ENCODE data around the gene FALEC. TPM values are rescaled to one million over a fixed set of nuclear protein-coding genes. Genes with fewer than 3 reads are reported as not detected.
A peak's percentile ranks its signal among the peaks of the same experiment; 100 is the strongest.

Gene FALEC
- polyA plus RNA-seq, 3 donors from 2014 or later: not detected

GRCh38 chr1:150486966-150487762 lies 28.4 kb upstream of the FALEC start, which contains the start of gene TARS2:
TARS2 (plus strand) TSS chr1:150487419; CDS start chr1:150487451, 32 bp downstream.
- peak; percentile 96 to 97 (median 96) for DNase-seq
- Mint-ChIP-seq H3K36me3 (peaks cover 5 to 19% (median 19%) of the 10 kb centered on the region in 3 donors), H3K27me3 (ENCODE audit: low read depth in 3 of 3) (peaks cover 0 to 6% (median 2%) of the 10 kb centered on the region in 3 donors), H3K27ac (peak within 1 kb of the TSS; percentile 90 to 98 (median 96)), H3K9me3 (no peaks in the 10 kb centered on the region), H3K4me3 (peak within 1 kb of the TSS; percentile 94 to 99 (median 96)), H3K4me1 (peaks cover 17 to 28% of the 10 kb centered on the region in 2 donors)

- Mint-ChIP-seq H3K27ac (peak overlapping the region; percentile 90 to 98 (median 96)), H3K9me3 (no peaks in the 10 kb centered on the region), H3K4me3 (peak overlapping the region; percentile 94 to 99 (median 96)), H3K36me3 (peaks cover 5 to 22% (median 19%) of the 10 kb centered on the region in 3 donors), H3K27me3 (ENCODE audit: low read depth in 3 of 3) (peaks cover 0 to 6% (median 2%) of the 10 kb centered on the region in 3 donors), H3K4me1 (peaks cover 17 to 28% of the 10 kb centered on the region in 2 donors)
- peak in 1 of 3 donors; percentile 4 for DNase-seq
Measured at GRCh38 chr1:150487763-150488115, 27.8 kb upstream of the FALEC start.

GRCh38 chr1:150493175-150493574 lies 22.4 kb upstream of the FALEC start:
- H3K4me1 Mint-ChIP-seq: peaks cover 4 to 13% of the 10 kb centered on the region in 2 donors
- peaks cover 21 to 37% (median 26%) of the 10 kb centered on the region in 3 donors for H3K36me3 Mint-ChIP-seq
- no peak overlapping the region for H3K4me3 Mint-ChIP-seq
- no peaks in the 10 kb centered on the region for H3K9me3 Mint-ChIP-seq
- H3K27ac Mint-ChIP-seq: no peak overlapping the region
- H3K27me3 Mint-ChIP-seq (ENCODE audit: low read depth in 3 of 3): peaks cover 0 to 2% (median 0%) of the 10 kb centered on the region in 3 donors
- DNase-seq: no peak

DNA sequence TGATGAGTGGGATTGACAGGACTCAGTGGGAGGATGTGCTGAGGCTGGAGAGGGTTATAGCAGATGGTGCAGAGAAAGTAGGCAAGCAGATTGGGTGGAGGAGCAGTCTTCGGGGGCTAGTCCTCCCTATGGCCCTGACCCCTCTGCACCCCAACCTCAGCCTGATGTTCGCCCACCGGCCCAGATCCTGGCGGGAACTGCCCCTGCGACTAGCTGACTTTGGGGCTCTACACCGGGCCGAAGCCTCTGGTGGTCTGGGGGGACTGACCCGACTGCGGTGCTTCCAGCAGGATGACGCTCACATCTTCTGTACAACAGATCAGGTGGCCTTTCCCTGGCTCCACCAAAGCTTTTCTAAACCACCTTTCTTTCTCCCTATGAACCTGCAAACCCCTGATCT lies 17.2 kb upstream of the FALEC start:
- H3K27ac Mint-ChIP-seq: no peak overlapping the region
- no peak overlapping the region for H3K4me3 Mint-ChIP-seq
- no peaks in the 10 kb centered on the region for H3K4me1 Mint-ChIP-seq
- peaks cover 0 to 2% (median 0%) of the 10 kb centered on the region in 3 donors for H3K27me3 Mint-ChIP-seq (ENCODE audit: low read depth in 3 of 3)
- DNase-seq: no peak
- peaks cover 24 to 42% (median 26%) of the 10 kb centered on the region in 3 donors for H3K36me3 Mint-ChIP-seq
- H3K9me3 Mint-ChIP-seq: no peaks in the 10 kb centered on the region

DNA sequence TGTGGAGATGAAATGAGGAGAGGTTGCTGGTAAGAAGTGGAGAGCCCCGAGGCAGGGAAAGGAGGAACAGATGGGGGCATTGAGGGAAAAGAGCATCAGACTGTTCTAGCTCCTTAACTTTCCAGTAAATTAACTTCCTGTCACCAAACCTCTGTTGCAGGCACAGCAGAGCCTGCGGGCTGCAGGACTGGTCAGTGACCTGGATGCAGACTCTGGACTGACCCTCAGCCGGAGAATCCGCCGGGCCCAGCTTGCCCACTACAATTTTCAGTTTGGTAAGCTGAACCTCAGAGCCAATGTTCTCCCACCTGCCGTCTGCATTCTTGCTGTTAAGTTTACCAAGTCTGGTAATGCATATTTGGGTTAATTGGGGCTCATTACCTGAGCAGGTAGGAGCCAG lies 10.1 kb upstream of the FALEC start:
- H3K9me3 Mint-ChIP-seq: no peaks in the 10 kb centered on the region
- peak overlapping the region in 1 of 6 donors; percentile 5 for H3K27ac Mint-ChIP-seq
- H3K27me3 Mint-ChIP-seq (ENCODE audit: low read depth in 3 of 3): peaks cover 0 to 2% (median 0%) of the 10 kb centered on the region in 3 donors
- DNase-seq: no peak
- H3K4me3 Mint-ChIP-seq: no peak overlapping the region
- H3K36me3 Mint-ChIP-seq: peaks cover 13 to 32% (median 15%) of the 10 kb centered on the region in 3 donors
- no peaks in the 10 kb centered on the region for H3K4me1 Mint-ChIP-seq

GRCh38 chr1:150507912-150508864 lies 7.4 kb upstream of the FALEC start, which contains the start of gene ECM1:
ECM1 (plus strand) TSS chr1:150508109; CDS start chr1:150508210, 101 bp downstream.
- H3K27ac Mint-ChIP-seq: peak within 1 kb of the TSS in 2 of 6 donors; percentile 12 to 31
- H3K4me3 Mint-ChIP-seq: no peak within 1 kb of the TSS
- peaks cover 0 to 2% (median 0%) of the 10 kb centered on the region in 3 donors for H3K27me3 Mint-ChIP-seq (ENCODE audit: low read depth in 3 of 3)
- no peak for DNase-seq
- no peaks in the 10 kb centered on the region for H3K4me1 Mint-ChIP-seq
- H3K36me3 Mint-ChIP-seq: peaks cover 7 to 23% (median 8%) of the 10 kb centered on the region in 3 donors
- H3K9me3 Mint-ChIP-seq: no peaks in the 10 kb centered on the region

GRCh38 chr1:150508982-150509381 lies 6.6 kb upstream of the FALEC start:
- H3K27ac Mint-ChIP-seq: no peak overlapping the region
- H3K4me3 Mint-ChIP-seq: no peak overlapping the region
- no peaks in the 10 kb centered on the region for H3K9me3 Mint-ChIP-seq

DNA sequence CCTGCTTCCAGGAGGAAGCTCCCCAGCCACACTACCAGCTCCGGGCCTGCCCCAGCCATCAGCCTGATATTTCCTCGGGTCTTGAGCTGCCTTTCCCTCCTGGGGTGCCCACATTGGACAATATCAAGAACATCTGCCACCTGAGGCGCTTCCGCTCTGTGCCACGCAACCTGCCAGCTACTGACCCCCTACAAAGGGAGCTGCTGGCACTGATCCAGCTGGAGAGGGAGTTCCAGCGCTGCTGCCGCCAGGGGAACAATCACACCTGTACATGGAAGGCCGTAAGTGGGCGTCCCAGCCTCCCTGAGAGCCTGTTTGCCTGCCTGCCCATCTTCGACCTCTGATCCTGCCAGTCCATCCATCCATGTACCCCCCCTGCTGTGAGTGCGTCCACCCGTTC lies 4.0 kb upstream of the FALEC start:
- peaks cover 13 to 16% of the 10 kb centered on the region in 2 donors for H3K4me1 Mint-ChIP-seq
- H3K27ac Mint-ChIP-seq: no peak overlapping the region
- no peaks in the 10 kb centered on the region for H3K9me3 Mint-ChIP-seq
- H3K27me3 Mint-ChIP-seq (ENCODE audit: low read depth in 3 of 3): peaks cover 0 to 5% (median 2%) of the 10 kb centered on the region in 3 donors
- no peak for DNase-seq
- no peak overlapping the region for H3K4me3 Mint-ChIP-seq
- peaks cover 1 to 8% (median 4%) of the 10 kb centered on the region in 3 donors for H3K36me3 Mint-ChIP-seq

More at GRCh38 chr1:150508982-150509381, 6.6 kb upstream of the FALEC start:
- Mint-ChIP-seq H3K36me3 (peaks cover 6 to 19% (median 8%) of the 10 kb centered on the region in 3 donors), H3K4me1 (no peaks in the 10 kb centered on the region), H3K27me3 (ENCODE audit: low read depth in 3 of 3) (peaks cover 0 to 2% (median 0%) of the 10 kb centered on the region in 3 donors)
- DNase-seq: no peak

DNA sequence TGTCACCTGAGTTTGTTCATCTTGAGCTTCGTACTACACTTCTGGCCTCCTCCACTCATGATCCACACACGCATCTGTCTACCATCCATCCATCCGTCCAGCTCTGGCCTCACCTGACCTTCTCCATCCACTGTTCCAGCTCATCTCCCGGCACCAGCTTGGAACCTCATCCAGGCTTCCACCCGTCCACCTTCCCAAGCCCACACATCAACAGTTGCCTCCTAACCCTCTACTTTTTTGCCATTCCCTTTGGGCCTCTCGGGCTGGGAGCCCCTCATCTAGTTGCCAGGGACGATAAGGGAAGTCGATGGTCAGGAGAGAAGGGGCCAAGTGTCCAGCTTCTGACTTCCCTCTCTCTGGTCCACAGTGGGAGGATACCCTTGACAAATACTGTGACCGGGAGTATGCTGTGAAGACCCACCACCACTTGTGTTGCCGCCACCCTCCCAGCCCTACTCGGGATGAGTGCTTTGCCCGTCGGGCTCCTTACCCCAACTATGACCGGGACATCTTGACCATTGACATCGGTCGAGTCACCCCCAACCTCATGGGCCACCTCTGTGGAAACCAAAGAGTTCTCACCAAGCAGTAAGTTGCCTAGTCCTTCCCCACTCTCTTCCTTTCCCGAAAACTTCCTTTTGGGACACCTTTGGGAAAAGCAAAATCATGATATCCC lies 3.4 kb upstream of the FALEC start:
- H3K4me3 Mint-ChIP-seq: peak overlapping the region in 2 of 5 donors; percentile 25 to 29
- no peak for DNase-seq
- H3K4me1 Mint-ChIP-seq: peaks cover 16 to 18% of the 10 kb centered on the region in 2 donors
- no peaks in the 10 kb centered on the region for H3K9me3 Mint-ChIP-seq
- peaks cover 0 to 5% (median 2%) of the 10 kb centered on the region in 3 donors for H3K27me3 Mint-ChIP-seq (ENCODE audit: low read depth in 3 of 3)
- peaks cover 0 to 3% (median 3%) of the 10 kb centered on the region in 3 donors for H3K36me3 Mint-ChIP-seq
- H3K27ac Mint-ChIP-seq: no peak overlapping the region

GRCh38 chr1:150512846-150513245 lies 2.7 kb upstream of the FALEC start:
- H3K27me3 Mint-ChIP-seq (ENCODE audit: low read depth in 3 of 3): peaks cover 0 to 5% (median 2%) of the 10 kb centered on the region in 3 donors
- H3K36me3 Mint-ChIP-seq: no peaks in the 10 kb centered on the region

GRCh38 chr1:150513351-150513791 lies 2.2 kb upstream of the FALEC start:
- no peak for DNase-seq
- Mint-ChIP-seq H3K36me3 (no peaks in the 10 kb centered on the region), H3K4me1 (peaks cover 16 to 18% of the 10 kb centered on the region in 2 donors), H3K27me3 (ENCODE audit: low read depth in 3 of 3) (peaks cover 0 to 5% (median 2%) of the 10 kb centered on the region in 3 donors), H3K27ac (no peak overlapping the region), H3K4me3 (peak overlapping the region in 3 of 5 donors; percentile 6 to 30 (median 23)), H3K9me3 (no peaks in the 10 kb centered on the region)

More at GRCh38 chr1:150512846-150513245, 2.7 kb upstream of the FALEC start:
- Mint-ChIP-seq H3K4me1 (peaks cover 16 to 18% of the 10 kb centered on the region in 2 donors), H3K9me3 (no peaks in the 10 kb centered on the region), H3K27ac (no peak overlapping the region), H3K4me3 (peak overlapping the region in 1 of 5 donors; percentile 25)
- DNase-seq: no peak

DNA sequence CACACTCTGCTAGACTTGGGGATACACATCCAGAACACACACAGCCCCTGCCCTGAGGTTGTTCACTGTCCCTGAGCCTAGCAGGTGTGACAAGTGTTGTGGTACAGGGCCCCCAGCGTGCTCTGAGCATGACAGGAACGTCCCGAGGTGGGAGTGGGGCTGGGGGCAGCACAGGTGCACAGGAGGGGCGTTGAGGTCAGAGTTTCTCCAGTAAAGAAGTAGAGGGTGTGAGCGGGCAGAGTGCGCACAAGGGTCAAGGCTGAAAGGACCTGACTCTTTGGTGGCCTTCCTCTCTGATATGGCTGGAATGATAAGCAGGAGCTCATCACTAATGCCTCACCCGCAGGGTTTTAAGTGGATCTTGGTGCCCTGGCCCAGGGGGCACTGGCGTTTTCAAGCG lies 1.3 kb upstream of the FALEC start:
- H3K9me3 Mint-ChIP-seq: no peaks in the 10 kb centered on the region
- peak overlapping the region in 1 of 6 donors; percentile 28 for H3K27ac Mint-ChIP-seq
- H3K36me3 Mint-ChIP-seq: no peaks in the 10 kb centered on the region
- peak overlapping the region; percentile 87 to 97 (median 91) for H3K4me3 Mint-ChIP-seq
- no peak for DNase-seq
- H3K4me1 Mint-ChIP-seq: peaks cover 16 to 18% of the 10 kb centered on the region in 2 donors
- H3K27me3 Mint-ChIP-seq (ENCODE audit: low read depth in 3 of 3): peaks cover 0 to 5% (median 2%) of the 10 kb centered on the region in 3 donors
